GM12878 (cell line): Measurements from ENCODE around the gene ANXA2R. TPM values are rescaled to one million over a fixed set of nuclear protein-coding genes. Genes with fewer than 3 reads are reported as not detected.

Experiments used
- ATAC-seq: fragments of 200-7000 bp; cut with Tn5 transposase; 3 replicates; pipeline ENCODE4 v1.9.1; 2020; ENCODE audit warnings: mild to moderate bottlenecking, moderate library complexity
- BruUV-seq: library from RNA; stranded (reverse); fragments of 400-500 nt; replicated peaks from 2 replicates; lab custom pipeline; 2021; lab: Mats Ljungman, UMichigan
- CTCF ChIA-PET: fragments of 300-600 bp; sonication (Branson Sonifier 250); formaldehyde crosslinking; extraction: SDS; loops from one replicate; lab custom pipeline; 2021; ENCODE audit warnings: inconsistent platforms; lab: Yijun Ruan, JAX
- POLR2A ChIA-PET: fragments of 350-600 bp; formaldehyde crosslinking; extraction: SDS; loops from one replicate; lab custom pipeline; 2021; ENCODE audit warnings: inconsistent platforms; lab: Charles Lee
- RAD21 ChIA-PET: fragments of 300-600 bp; sonication (Branson Sonifier 250); formaldehyde crosslinking; loops from one replicate; lab custom pipeline; 2023; ENCODE audit warnings: antibody characterized with exemption; ENCODE audit not compliant: unreplicated experiment; lab: Charles Lee
- SMC1A ChIA-PET: fragments of 300-600 bp; sonication (Branson Sonifier 250); formaldehyde crosslinking; loops from one replicate; lab custom pipeline; 2023; ENCODE audit not compliant: unreplicated experiment, uncharacterized antibody; lab: Charles Lee
- DNase-seq: peaks from one replicate; pipeline ENCODE4 v3.0.0-alpha.2; 2011; ENCODE audit warnings: low read depth, low spot score
- FAIRE-seq: peaks from 3 replicates; lab custom pipeline; 2011; peaks lifted over from hg19 to GRCh38; lab: Jason Lieb, UNC
- H2AFZ ChIP-seq: 2 replicates; pipeline ENCODE4 v1.6.0; 2011; ENCODE audit warnings: low read depth, low read length, control low read depth; ENCODE audit not compliant: control insufficient read depth
- H3K27ac ChIP-seq: 2 replicates; pipeline ENCODE4 v1.5.1; 2011; ENCODE audit warnings: control low read depth; ENCODE audit not compliant: control insufficient read depth, insufficient read depth
- H3K27me3 ChIP-seq, 2 experiments: replicated peaks in 1 of 2; 2 replicates each; pipeline versions ENCODE4 v1.6.0 to v1.6.1; 2011; ENCODE audit warnings: low read length in 1 of 2; ENCODE audit not compliant: control insufficient read depth in 2 of 2, insufficient read depth in 2 of 2
- H3K36me3 ChIP-seq, 2 experiments: 2 replicates each; pipeline ENCODE4 v1.5.1; 2011; ENCODE audit warnings: low read length in 1 of 2; ENCODE audit not compliant: control insufficient read depth in 2 of 2, insufficient read depth in 2 of 2
- H3K4me1 ChIP-seq: 2 replicates; pipeline ENCODE4 v1.6.1; 2011; ENCODE audit warnings: mild to moderate bottlenecking, low read length, moderate library complexity, mixed read lengths; ENCODE audit not compliant: control insufficient read depth, insufficient read depth
- H3K4me2 ChIP-seq: 2 replicates; pipeline ENCODE4 v1.6.0; 2011; ENCODE audit warnings: control low read depth; ENCODE audit not compliant: control insufficient read depth, insufficient read depth
- H3K4me3 ChIP-seq: fragments of 200-600 bp; sonication (generic); 2 replicates; pipeline ENCODE4 v1.5.1; 2016
- H3K79me2 ChIP-seq: 2 replicates; pipeline ENCODE4 v1.6.0; 2011; ENCODE audit warnings: low read length; ENCODE audit not compliant: control insufficient read depth, insufficient read depth
- H3K9ac ChIP-seq: 2 replicates; pipeline ENCODE4 v1.8.0; 2011; ENCODE audit warnings: low read length, control low read depth, mixed read lengths; ENCODE audit not compliant: control insufficient read depth, insufficient read depth
- H3K9me3 ChIP-seq: replicated peaks from 3 replicates; pipeline ENCODE4 v1.5.1; 2011; ENCODE audit warnings: mild to moderate bottlenecking, low read length; ENCODE audit not compliant: control insufficient read depth, insufficient read depth
- H4K20me1 ChIP-seq: 2 replicates; pipeline ENCODE4 v1.6.0; 2011; ENCODE audit not compliant: control insufficient read depth, insufficient read depth
- BCLAF1 ChIP-seq: fragments of 450-650 bp; IDR thresholded peaks from 2 replicates; pipeline ENCODE4 v1.6.1; 2017; ENCODE audit warnings: antibody characterized with exemption, mild to moderate bottlenecking, moderate library complexity
- CUX1 ChIP-seq: IDR thresholded peaks from 2 replicates; pipeline ENCODE4 v1.6.1; 2012; ENCODE audit warnings: improper control_type of control experiment, low read depth, low read length; ENCODE audit not compliant: insufficient replicate concordance
- IKZF1 ChIP-seq: fragments of 450-650 bp; conservative IDR thresholded peaks from 2 replicates; pipeline ENCODE4 v1.6.1; 2017; ENCODE audit warnings: antibody characterized with exemption, mild to moderate bottlenecking
- RCOR1 ChIP-seq: conservative IDR thresholded peaks from 2 replicates; pipeline ENCODE4 v1.6.1; 2012; ENCODE audit warnings: low read depth, low read length, improper control_type of control experiment
- SMC3 ChIP-seq: IDR thresholded peaks from 2 replicates; pipeline ENCODE4 v1.6.1; 2011; ENCODE audit warnings: low read length, improper control_type of control experiment, borderline replicate concordance
- TCF12 ChIP-seq: IDR thresholded peaks from 2 replicates; pipeline ENCODE4 v1.6.1; 2011; ENCODE audit warnings: low read depth, mild to moderate bottlenecking, low read length
- WGBS: methylation state at CpG from one replicate; pipeline ENCODE4 v1.1.6; 2016; ENCODE audit warnings: low lambda C conversion rate; ENCODE audit not compliant: insufficient replicate concordance, insufficient coverage; ENCODE audit errors: missing lambda C conversion rate; 5-methylcytosine and 5-hydroxymethylcytosine counted together
- in situ Hi-C: fragments of 300-500 bp; cut with MboI; formaldehyde crosslinking; loops from 9 replicates; pipeline ENCODE4 v1.14.3; 2018; ENCODE audit warnings: mixed read lengths
- intact Hi-C: fragments of 100-400 bp; cut with micrococcal nuclease; formaldehyde crosslinking; loops from one replicate; pipeline ENCODE4 v1.14.2; 2022; ENCODE audit not compliant: unreplicated experiment
- polyA plus RNA-seq, 11 experiments: library from polyadenylated mRNA; depleted of rRNA in 4 of 11; unstranded in 6 of 11; stranded (reverse) in 5 of 11; fragments of >200 nt; fragmentation: Nextera tagmentation in 4 of 11; fragmentation: Illumina TruSeq in 1 of 11; extraction: Ambion mirVana in 4 of 11; extraction: Trizol in 1 of 11; gene quantifications; 1 replicate in 1 of 11; 2 replicates in 10 of 11; pipeline versions ENCODE4 v1.2.1 to v1.2.3, GENCODE V29; 2011 to 2016; ENCODE audit warnings: inconsistent platforms in 2 of 11, missing spikeins in 2 of 11, low read depth in 1 of 11
- total RNA-seq, 4 experiments: library from RNA; depleted of rRNA in 3 of 4; stranded (reverse); fragments of >200 nt in 3 of 4; fragmentation: Illumina TruSeq in 1 of 4; extraction: Trizol in 1 of 4; gene quantifications; 2 replicates each; pipeline versions ENCODE4 v1.2.1 to v1.2.3, GENCODE V29; 2013 to 2021
- TF ChIP-seq, protein P1 (sequence below): fragments of 450-650 bp; IDR thresholded peaks from 2 replicates; pipeline ENCODE4 v1.6.1; 2017; ENCODE audit warnings: low read depth, mild to moderate bottlenecking, moderate library complexity
- TF ChIP-seq, protein P2 (sequence below): fragments of 450-650 bp; conservative IDR thresholded peaks from 2 replicates; pipeline ENCODE4 v1.6.1; 2017; ENCODE audit warnings: mild to moderate bottlenecking, moderate library complexity

ANXA2R gene
- total and polyA plus RNA-seq, 10 of the 15 experiments (the other 5 are each of a cell fraction or from before 2014, with no cell fraction given): 2.3 to 7.8 (median 4.4) TPM

GRCh38 chr5:43042626-43043399 lies 2.7 kb upstream of the ANXA2R start:
- POLR2A ChIA-PET: interaction anchor here (0.6 to 2.7 kb wide), 8 partner anchors 23 to 273 kb away, joined by 3 to 28 read pairs (median 5); no protein-coding TSS in a partner anchor
- no peaks in the 10 kb centered on the region for H3K36me3 ChIP-seq
- ATAC-seq (peak; percentile 45), FAIRE-seq (no peak), DNase-seq (peak; percentile 55)
- WGBS: 2% methylated on average over 58 of the region's 58 CpGs
- peak overlapping the region; percentile 77 for H2AFZ ChIP-seq
- no peaks in the 10 kb centered on the region for H3K27me3 ChIP-seq
- TSS peak; percentile 65 for BruUV-seq
- H3K4me2 ChIP-seq: peak overlapping the region; percentile 95
- intact Hi-C loops (loop anchor here (1.0 kb wide), 1 partner anchor 22 kb away; no protein-coding TSS in a partner anchor), in situ Hi-C loops (loop anchor here (5.0 kb wide), 2 partner anchors 91 to 136 kb away; no protein-coding TSS in a partner anchor)
- no peaks in the 10 kb centered on the region for H4K20me1 ChIP-seq
- peak overlapping the region; percentile 68 for H3K9ac ChIP-seq
- RAD21 ChIA-PET: interaction anchor here (1.0 to 3.2 kb wide), 10 partner anchors 22 to 347 kb away, joined by 3 to 70 read pairs (median 11); partner anchors contain the start of gene ZNF131
- peak overlapping the region; percentile 66 for H3K4me3 ChIP-seq
- SMC1A ChIA-PET: interaction anchor here (1.2 to 7.9 kb wide), 9 partner anchors 19 to 133 kb away, joined by 3 to 111 read pairs (median 13); partner anchors contain the start of gene ZNF131
- peaks cover 8% of the 10 kb centered on the region; the same call in 1 of the 2 replicates for H3K4me1 ChIP-seq
- peak overlapping the region; percentile 82 for H3K27ac ChIP-seq
- no peaks in the 10 kb centered on the region for H3K9me3 ChIP-seq
- no peaks in the 10 kb centered on the region for H3K79me2 ChIP-seq
- CTCF ChIA-PET: interaction anchor here (0.9 to 3.8 kb wide), 16 partner anchors 22 to 346 kb away, joined by 3 to 70 read pairs (median 10); partner anchors contain the start of genes HMGCS1 and ZNF131
- TF ChIP-seq SMC3: peak; percentile 51; the same call in 1 of the 2 replicates
- peak; percentile 66 for TF ChIP-seq IKZF1
- TF ChIP-seq RCOR1: no peak
- TF ChIP-seq TCF12: peak; percentile 69; the same call in 1 of the 2 replicates
- TF ChIP-seq, protein P1, sequence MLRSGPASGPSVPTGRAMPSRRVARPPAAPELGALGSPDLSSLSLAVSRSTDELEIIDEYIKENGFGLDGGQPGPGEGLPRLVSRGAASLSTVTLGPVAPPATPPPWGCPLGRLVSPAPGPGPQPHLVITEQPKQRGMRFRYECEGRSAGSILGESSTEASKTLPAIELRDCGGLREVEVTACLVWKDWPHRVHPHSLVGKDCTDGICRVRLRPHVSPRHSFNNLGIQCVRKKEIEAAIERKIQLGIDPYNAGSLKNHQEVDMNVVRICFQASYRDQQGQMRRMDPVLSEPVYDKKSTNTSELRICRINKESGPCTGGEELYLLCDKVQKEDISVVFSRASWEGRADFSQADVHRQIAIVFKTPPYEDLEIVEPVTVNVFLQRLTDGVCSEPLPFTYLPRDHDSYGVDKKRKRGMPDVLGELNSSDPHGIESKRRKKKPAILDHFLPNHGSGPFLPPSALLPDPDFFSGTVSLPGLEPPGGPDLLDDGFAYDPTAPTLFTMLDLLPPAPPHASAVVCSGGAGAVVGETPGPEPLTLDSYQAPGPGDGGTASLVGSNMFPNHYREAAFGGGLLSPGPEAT: peak; percentile 54; the same call in 1 of the 2 replicates
- TF ChIP-seq, protein P2, sequence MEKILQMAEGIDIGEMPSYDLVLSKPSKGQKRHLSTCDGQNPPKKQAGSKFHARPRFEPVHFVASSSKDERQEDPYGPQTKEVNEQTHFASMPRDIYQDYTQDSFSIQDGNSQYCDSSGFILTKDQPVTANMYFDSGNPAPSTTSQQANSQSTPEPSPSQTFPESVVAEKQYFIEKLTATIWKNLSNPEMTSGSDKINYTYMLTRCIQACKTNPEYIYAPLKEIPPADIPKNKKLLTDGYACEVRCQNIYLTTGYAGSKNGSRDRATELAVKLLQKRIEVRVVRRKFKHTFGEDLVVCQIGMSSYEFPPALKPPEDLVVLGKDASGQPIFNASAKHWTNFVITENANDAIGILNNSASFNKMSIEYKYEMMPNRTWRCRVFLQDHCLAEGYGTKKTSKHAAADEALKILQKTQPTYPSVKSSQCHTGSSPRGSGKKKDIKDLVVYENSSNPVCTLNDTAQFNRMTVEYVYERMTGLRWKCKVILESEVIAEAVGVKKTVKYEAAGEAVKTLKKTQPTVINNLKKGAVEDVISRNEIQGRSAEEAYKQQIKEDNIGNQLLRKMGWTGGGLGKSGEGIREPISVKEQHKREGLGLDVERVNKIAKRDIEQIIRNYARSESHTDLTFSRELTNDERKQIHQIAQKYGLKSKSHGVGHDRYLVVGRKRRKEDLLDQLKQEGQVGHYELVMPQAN: peak; percentile 67
- TF ChIP-seq BCLAF1: no peak
- TF ChIP-seq CUX1: no peak
